Measurements from ENCODE around the gene MNAT1.

Gene MNAT1

GRCh38 chr14:60800409-60800808, 65.8 kb downstream of the MNAT1 start:
- TF ChIP-seq SIN3A (IDR thresholded peaks at IDR 0.05; ENCODE audit: borderline replicate concordance, insufficient read depth, low read length) (no peak), TAF1 (IDR thresholded peaks at IDR 0.05; ENCODE audit: borderline replicate concordance, insufficient read depth, low read length) (no peak), FOXP2 (optimal IDR thresholded peaks at IDR 0.05; ENCODE audit: borderline replicate concordance, extremely low read depth, extremely low read length, insufficient read depth) (no peak), POLR2AphosphoS5 (IDR thresholded peaks at IDR 0.05; ENCODE audit: low read depth, low read length) (no peak), REST (IDR thresholded peaks at IDR 0.05; ENCODE audit: insufficient read depth in 1 of 2, low read depth in 2 of 2, low read length in 2 of 2) (no peak)

GRCh38 chr14:60803871-60804270, 69.3 kb downstream of the MNAT1 start:
- TF ChIP-seq FOXP2 (optimal IDR thresholded peaks at IDR 0.05; ENCODE audit: borderline replicate concordance, extremely low read depth, extremely low read length, insufficient read depth) (no peak), POLR2AphosphoS5 (IDR thresholded peaks at IDR 0.05; ENCODE audit: low read depth, low read length) (no peak), REST (IDR thresholded peaks at IDR 0.05; ENCODE audit: insufficient read depth in 1 of 2, low read depth in 2 of 2, low read length in 2 of 2) (no peak), TAF1 (IDR thresholded peaks at IDR 0.05; ENCODE audit: borderline replicate concordance, insufficient read depth, low read length) (no peak), SIN3A (IDR thresholded peaks at IDR 0.05; ENCODE audit: borderline replicate concordance, insufficient read depth, low read length) (no peak)

- TF ChIP-seq REST (IDR thresholded peaks at IDR 0.05; ENCODE audit: insufficient read depth in 1 of 2, low read depth in 2 of 2, low read length in 2 of 2) (no peak), SIN3A (IDR thresholded peaks at IDR 0.05; ENCODE audit: borderline replicate concordance, insufficient read depth, low read length) (no peak)
Measured at GRCh38 chr14:60805841-60806430, 71.4 kb downstream of the MNAT1 start.

GRCh38 chr14:60807247-60807646, 72.7 kb downstream of the MNAT1 start:
- no peak for TF ChIP-seq FOXP2 (optimal IDR thresholded peaks at IDR 0.05; ENCODE audit: borderline replicate concordance, extremely low read depth, extremely low read length, insufficient read depth)
- no peak for TF ChIP-seq TAF1 (IDR thresholded peaks at IDR 0.05; ENCODE audit: borderline replicate concordance, insufficient read depth, low read length)
- no peak for TF ChIP-seq SIN3A (IDR thresholded peaks at IDR 0.05; ENCODE audit: borderline replicate concordance, insufficient read depth, low read length)
- no peak for TF ChIP-seq POLR2AphosphoS5 (IDR thresholded peaks at IDR 0.05; ENCODE audit: low read depth, low read length)
- TF ChIP-seq REST (IDR thresholded peaks at IDR 0.05; ENCODE audit: insufficient read depth in 1 of 2, low read depth in 2 of 2, low read length in 2 of 2): no peak

GRCh38 chr14:60807971-60808370, 73.4 kb downstream of the MNAT1 start:
- TF ChIP-seq REST (IDR thresholded peaks at IDR 0.05; ENCODE audit: insufficient read depth in 1 of 2, low read depth in 2 of 2, low read length in 2 of 2): no peak
- no peak for TF ChIP-seq FOXP2 (optimal IDR thresholded peaks at IDR 0.05; ENCODE audit: borderline replicate concordance, extremely low read depth, extremely low read length, insufficient read depth)
- no peak for TF ChIP-seq SIN3A (IDR thresholded peaks at IDR 0.05; ENCODE audit: borderline replicate concordance, insufficient read depth, low read length)
- TF ChIP-seq TAF1 (IDR thresholded peaks at IDR 0.05; ENCODE audit: borderline replicate concordance, insufficient read depth, low read length): no peak
- no peak for TF ChIP-seq POLR2AphosphoS5 (IDR thresholded peaks at IDR 0.05; ENCODE audit: low read depth, low read length)
